Glomerular endothelial cell (primary cell): ENCODE results near the gene MARF1. TPM values are rescaled to one million over a fixed set of nuclear protein-coding genes. Genes with fewer than 3 reads are reported as not detected.

ENCODE experiments used
- total RNA-seq: library from RNA; depleted of rRNA; stranded (reverse); fragments of >200 nt; gene quantifications from 2 replicates; pipeline ENCODE4 v1.2.3, GENCODE V29; 2015

The MARF1 gene
- total RNA-seq, 1 donor from 2014 or later, result 25.4 TPM

Other genes with a start within 250 kb of the MARF1 start
- 0.53 and 2.6 TPM in 2 replicates for gene MPV17L, start 247.4 kb downstream of the MARF1 start, total RNA-seq
- gene BMERB1, start 208.6 kb downstream of the MARF1 start, total RNA-seq, result 48.1 and 57.1 TPM in 2 replicates
- 44.1 and 50.6 TPM in 2 replicates for gene NDE1, start 7.1 kb upstream of the MARF1 start, total RNA-seq
- gene MYH11, start 213.9 kb upstream of the MARF1 start, total RNA-seq, result not detected in 2 replicates
- gene CEP20, start 245.4 kb upstream of the MARF1 start, total RNA-seq, result 22.4 and 48.1 TPM in 2 replicates